ENCODE data around the gene NIFK. TPM values are rescaled to one million over a fixed set of nuclear protein-coding genes. Genes with fewer than 3 reads are reported as not detected.
"Not testable (repeated sequence)": the region's sequence is repeated elsewhere in the genome, so short reads cannot be mapped to it uniquely, and the experiment has no call there.

NIFK gene
- total RNA-seq, 4 donors from 2014 or later = 10.9 to 32.7 (median 18.7) TPM

- intact Hi-C loops (cut with DNase I; ENCODE audit: low total_unique reads) (no loop called here), in situ Hi-C loops (cut with MboI; ENCODE audit: low pct_ligation_motif_present in 1 of 4, low pct_unique_long_range_greater_than_20kb in 1 of 4, low sequenced_read_pairs in 3 of 4) (loop anchor here (10.0 to 25.0 kb wide), 5 partner anchors 178 to 635 kb away; partner anchors contain the start of gene RNU4ATAC (in 1 of the 4))
- Histone ChIP-seq H3K4me1 (peaks cover 0 to 7% (median 0%) of the 10 kb centered on the region in 4 donors), H3K27ac (no peak overlapping the region), H3K4me3 (no peak overlapping the region), H3K36me3 (peaks cover 0 to 12% (median 4%) of the 10 kb centered on the region in 4 donors), H3K27me3 (no peaks in the 10 kb centered on the region), H3K9me3 (no peaks in the 10 kb centered on the region)
- no peak for DNase-seq
- TF ChIP-seq POLR2AphosphoS5 (IDR thresholded peaks at IDR 0.05) (no peak), POLR2A (IDR thresholded peaks at IDR 0.05) (no peak), EP300 (IDR thresholded peaks at IDR 0.05; ENCODE audit: low read depth) (no peak), CTCF (IDR thresholded peaks at IDR 0.05) (no peak)
- 81% methylated on average over 3 to 5 of the region's 5 CpGs for WGBS, 2 donors (ENCODE audit: low coverage in 1 of 2)
These were observed 14.2 kb downstream of the NIFK start for GRCh38 chr2:121722479-121722878.

- peaks cover 0 to 8% (median 2%) of the 10 kb centered on the region in 4 donors for H3K36me3 ChIP-seq
- peaks cover 0 to 7% (median 0%) of the 10 kb centered on the region in 4 donors for H3K4me1 ChIP-seq
- H3K4me3 ChIP-seq = no peak overlapping the region
- no peak for DNase-seq
- H3K9me3 ChIP-seq = no peaks in the 10 kb centered on the region
- TF ChIP-seq POLR2A (IDR thresholded peaks at IDR 0.05) (no peak), POLR2AphosphoS5 (IDR thresholded peaks at IDR 0.05) (no peak), CTCF (IDR thresholded peaks at IDR 0.05) (no peak), EP300 (IDR thresholded peaks at IDR 0.05; ENCODE audit: low read depth) (no peak)
- 54 to 59% methylated on average over 8 of the region's 8 CpGs for WGBS, 2 donors (ENCODE audit: low coverage in 1 of 2)
- intact Hi-C loops (cut with DNase I; ENCODE audit: low total_unique reads) = no loop called here
- no peak overlapping the region for H3K27ac ChIP-seq
- H3K27me3 ChIP-seq = no peaks in the 10 kb centered on the region
- in situ Hi-C loops (cut with MboI; ENCODE audit: low pct_ligation_motif_present in 1 of 4, low pct_unique_long_range_greater_than_20kb in 1 of 4, low sequenced_read_pairs in 3 of 4) = loop anchor here (10.0 to 25.0 kb wide), 5 partner anchors 177 to 635 kb away; partner anchors contain the start of gene RNU4ATAC (in 1 of the 4)
These were observed 14.7 kb downstream of the NIFK start for GRCh38 chr2:121721926-121722325.

- no peak overlapping the region for H3K4me3 ChIP-seq
- H3K9me3 ChIP-seq = no peaks in the 10 kb centered on the region
- intact Hi-C loops (cut with DNase I; ENCODE audit: low total_unique reads) (loop anchor here (10.0 kb wide), 1 partner anchor 183 kb away; the partner anchor contains the start of gene RNU4ATAC), in situ Hi-C loops (cut with MboI; ENCODE audit: low pct_ligation_motif_present in 1 of 4, low pct_unique_long_range_greater_than_20kb in 1 of 4, low sequenced_read_pairs in 3 of 4) (loop anchor here (10.0 to 25.0 kb wide), 6 partner anchors 180 to 630 kb away; partner anchors contain the start of gene RNU4ATAC (in 1 of the 4))
- H3K27me3 ChIP-seq = no peaks in the 10 kb centered on the region
- TF ChIP-seq POLR2A (IDR thresholded peaks at IDR 0.05) = no peak
- no peak for TF ChIP-seq EP300 (IDR thresholded peaks at IDR 0.05; ENCODE audit: low read depth)
- TF ChIP-seq POLR2AphosphoS5 (IDR thresholded peaks at IDR 0.05) = no peak
- no peak for TF ChIP-seq CTCF (IDR thresholded peaks at IDR 0.05)
- H3K4me1 ChIP-seq = peaks cover 0 to 7% (median 0%) of the 10 kb centered on the region in 4 donors
- WGBS, 2 donors (ENCODE audit: low coverage in 1 of 2) = 83 to 92% methylated on average over 3 to 6 of the region's 6 CpGs
- no peaks in the 10 kb centered on the region for H3K36me3 ChIP-seq
- no peak overlapping the region for H3K27ac ChIP-seq
- DNase-seq = no peak
These were observed 19.1 kb downstream of the NIFK start for GRCh38 chr2:121717529-121717928.

GRCh38 chr2:121716126-121716525 lies 20.5 kb downstream of the NIFK start:
- no peak for DNase-seq
- H3K4me3 ChIP-seq = no peak overlapping the region
- in situ Hi-C loops (cut with MboI; ENCODE audit: low pct_ligation_motif_present in 1 of 4, low pct_unique_long_range_greater_than_20kb in 1 of 4, low sequenced_read_pairs in 3 of 4) (loop anchor here (10.0 to 25.0 kb wide), 6 partner anchors 179 to 629 kb away; partner anchors contain the start of gene RNU4ATAC (in 1 of the 4)), intact Hi-C loops (cut with DNase I; ENCODE audit: low total_unique reads) (loop anchor here (10.0 kb wide), 1 partner anchor 181 kb away; the partner anchor contains the start of gene RNU4ATAC)
- WGBS, 2 donors (ENCODE audit: low coverage in 1 of 2) = 33 to 67% methylated on average over 1 of the region's 1 CpG
- H3K9me3 ChIP-seq = no peaks in the 10 kb centered on the region
- H3K27me3 ChIP-seq = no peaks in the 10 kb centered on the region
- H3K4me1 ChIP-seq = peaks cover 0 to 7% (median 0%) of the 10 kb centered on the region in 4 donors
- no peaks in the 10 kb centered on the region for H3K36me3 ChIP-seq
- no peak for TF ChIP-seq EP300 (IDR thresholded peaks at IDR 0.05; ENCODE audit: low read depth)
- TF ChIP-seq POLR2AphosphoS5 (IDR thresholded peaks at IDR 0.05) = no peak
- no peak for TF ChIP-seq POLR2A (IDR thresholded peaks at IDR 0.05)
- no peak overlapping the region for H3K27ac ChIP-seq

- 90% methylated on average over 3 of the region's 3 CpGs; no CpG with 5 or more reads in 1 of the 2 donors for WGBS, 2 donors (ENCODE audit: low coverage in 1 of 2)
- peaks cover 0 to 16% (median 1%) of the 10 kb centered on the region in 4 donors for H3K4me1 ChIP-seq
- not testable (repeated sequence) for H3K4me3 ChIP-seq, DNase-seq, H3K36me3 ChIP-seq, H3K27me3 ChIP-seq, H3K27ac ChIP-seq, H3K9me3 ChIP-seq
- in situ Hi-C loops (cut with MboI; ENCODE audit: low pct_ligation_motif_present in 1 of 4, low pct_unique_long_range_greater_than_20kb in 1 of 4, low sequenced_read_pairs in 3 of 4) (loop anchor here (10.0 to 25.0 kb wide), 6 partner anchors 174 to 624 kb away; partner anchors contain the start of gene RNU4ATAC (in 1 of the 4)), intact Hi-C loops (cut with DNase I; ENCODE audit: low total_unique reads) (loop anchor here (10.0 kb wide), 1 partner anchor 177 kb away; the partner anchor contains the start of gene RNU4ATAC)
These were observed 25.2 kb downstream of the NIFK start for GRCh38 chr2:121711481-121711880.

Data from transverse colon (tissue), 4 donors.